22Rv1 (cell line): ENCODE data around the gene RSAD2.

Source experiments
- CTCF ChIP-seq: fragments of 450-650 bp; IDR thresholded peaks from 2 replicates; pipeline ENCODE4 v1.5.1; 2017; ENCODE audit warnings: mild to moderate bottlenecking
- ZFX ChIP-seq: fragments of 450-650 bp; IDR thresholded peaks from 2 replicates; pipeline ENCODE4 v1.6.1; 2017; ENCODE audit warnings: antibody characterized with exemption, borderline replicate concordance

GRCh38 chr2:6937157-6937556 is 59.6 kb downstream of the RSAD2 start:
- TF ChIP-seq CTCF, result no peak
- no peak for TF ChIP-seq ZFX
